Stimulated activated CD8-positive, alpha-beta memory T cell treated with anti-CD3 and anti-CD28 coated beads, Interleukin-12 subunit alpha, Interleukin-12 subunit beta, amount 100 ng/mL, for 1 hour (primary cell): ENCODE measurements around the gene MCM8.

ENCODE experiments used
- DNase-seq: peaks from one replicate; pipeline ENCODE4 v3.0.0-alpha.2; 2020; ENCODE audit warnings: low read depth

The MCM8 gene

DNA sequence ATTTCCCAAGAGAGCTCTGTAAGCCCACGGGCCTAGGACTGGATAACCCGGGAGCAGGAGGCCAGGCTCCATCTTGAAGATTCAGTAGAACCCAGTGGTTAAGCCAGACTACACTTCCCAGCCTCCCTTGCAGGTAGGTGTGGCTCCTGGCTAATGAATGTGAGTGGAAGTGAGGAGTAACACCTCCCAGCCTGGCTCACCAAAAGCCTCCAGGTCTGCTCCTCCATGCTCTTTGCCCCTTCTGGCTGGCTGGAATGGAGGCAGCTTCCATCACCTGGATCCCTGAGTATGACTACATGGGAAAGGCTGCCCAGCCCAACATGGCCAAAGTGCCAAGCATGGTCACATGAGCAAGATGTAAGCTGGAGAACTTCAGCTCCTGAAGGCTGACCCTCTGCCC is 93.7 kb downstream of the MCM8 start:
- no peak for DNase-seq

- DNase-seq: no peak
Measured at GRCh38 chr20:6045566-6045965, 95.1 kb downstream of the MCM8 start.

- no peak for DNase-seq
Measured at GRCh38 chr20:6046432-6046831, 96.0 kb downstream of the MCM8 start.

- DNase-seq: no peak
Measured at GRCh38 chr20:6048391-6048790, 97.9 kb downstream of the MCM8 start.
